NOMO-1 treated with DMSO at 0.1 percent for 48 hours (cell line): Measurements from ENCODE around the gene ALDOA.
"Not testable (repeated sequence)": the region's sequence is repeated elsewhere in the genome, so short reads cannot be mapped to it uniquely, and the experiment has no call there.

ENCODE experiments used
- DNase-seq: peaks from one replicate; lab custom pipeline; 2025; ENCODE audit not compliant: unreplicated experiment; lab: John Stamatoyannopoulos, UW

ALDOA gene

GRCh38 chr16:30040690-30041089 is 24.9 kb upstream of the ALDOA start:
- DNase-seq: not testable (repeated sequence)

DNA sequence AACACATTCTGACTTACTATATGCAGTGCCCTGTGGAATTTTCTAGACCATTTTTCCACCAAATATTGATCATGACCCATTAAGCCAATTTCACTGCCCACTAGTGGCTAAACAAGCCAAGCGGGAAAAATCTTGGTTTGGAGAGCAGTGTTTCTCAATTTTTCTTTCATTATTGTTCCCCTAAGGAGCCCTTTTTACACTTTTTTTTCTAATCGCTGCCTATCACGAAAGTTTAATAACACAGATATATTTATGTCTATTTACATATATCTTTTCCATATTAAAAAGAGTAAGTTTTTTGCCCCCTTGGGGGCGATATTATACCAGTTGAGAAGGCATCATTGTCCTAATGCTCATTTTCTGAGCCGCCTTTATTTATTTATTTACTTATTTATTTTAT is 23.7 kb upstream of the ALDOA start:
- DNase-seq: no peak

- no peak for DNase-seq
These were observed 19.4 kb upstream of the ALDOA start for GRCh38 chr16:30046178-30046577.

- no peak for DNase-seq
These were observed 19.0 kb upstream of the ALDOA start for GRCh38 chr16:30046588-30046987.

DNA sequence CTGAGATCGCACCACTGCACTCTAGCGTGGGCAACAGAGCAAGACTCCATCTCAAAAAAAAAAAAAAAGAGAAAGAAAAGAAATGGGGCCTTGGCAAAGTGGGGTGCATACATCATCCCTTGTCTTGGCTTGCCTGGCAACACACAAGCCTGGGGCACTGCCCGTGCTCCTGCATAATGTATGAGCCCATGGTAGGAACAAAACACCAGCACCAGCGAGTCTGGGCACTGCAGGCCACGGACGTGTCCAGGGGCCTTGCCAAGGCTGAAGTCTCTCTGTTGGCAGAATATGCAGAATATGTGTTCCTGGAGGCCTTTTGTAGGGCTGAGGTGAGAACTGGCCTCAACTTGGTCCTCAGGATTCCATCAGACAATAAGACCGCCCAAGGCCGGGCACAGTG is 15.7 kb upstream of the ALDOA start:
- no peak for DNase-seq

GRCh38 chr16:30051518-30051917 is 14.0 kb upstream of the ALDOA start:
- no peak for DNase-seq

DNA sequence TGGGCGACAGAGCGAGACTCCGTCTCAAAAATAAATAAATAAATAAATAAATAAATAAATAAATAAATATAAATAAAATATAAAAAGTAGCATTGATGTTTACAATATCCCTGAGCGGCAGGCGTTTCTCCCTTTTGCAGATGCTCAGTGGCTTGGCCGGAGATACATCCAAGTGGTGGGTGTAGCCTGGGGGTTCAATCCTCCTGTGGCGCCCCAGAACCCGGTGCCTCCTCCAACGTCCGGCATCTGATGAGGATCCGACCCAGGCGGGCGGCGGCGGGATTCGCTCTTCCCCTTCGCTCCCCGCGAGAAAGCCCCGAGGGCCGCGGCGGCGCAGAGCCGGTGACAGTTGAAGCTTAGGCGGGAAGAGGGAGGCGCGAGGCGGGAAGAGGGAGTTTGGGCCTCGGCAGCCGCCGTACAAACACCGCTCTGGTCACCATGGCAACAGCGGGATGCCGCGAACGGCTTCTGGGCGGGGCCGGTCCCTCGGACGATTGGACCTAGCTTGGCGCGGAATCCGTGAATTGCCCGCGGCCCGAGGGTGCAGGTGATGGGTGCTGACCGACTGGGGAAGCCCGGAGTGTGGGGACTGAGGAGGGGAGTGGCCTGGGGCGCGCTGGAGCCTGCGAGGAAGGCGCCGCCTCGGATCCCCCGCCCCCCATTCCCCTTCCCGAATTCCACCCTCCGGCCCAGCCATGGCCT is 12.7 kb upstream of the ALDOA start:
- DNase-seq: peak; percentile 88

GRCh38 chr16:30053376-30054015 is 12.1 kb upstream of the ALDOA start:
- no peak for DNase-seq

DNA sequence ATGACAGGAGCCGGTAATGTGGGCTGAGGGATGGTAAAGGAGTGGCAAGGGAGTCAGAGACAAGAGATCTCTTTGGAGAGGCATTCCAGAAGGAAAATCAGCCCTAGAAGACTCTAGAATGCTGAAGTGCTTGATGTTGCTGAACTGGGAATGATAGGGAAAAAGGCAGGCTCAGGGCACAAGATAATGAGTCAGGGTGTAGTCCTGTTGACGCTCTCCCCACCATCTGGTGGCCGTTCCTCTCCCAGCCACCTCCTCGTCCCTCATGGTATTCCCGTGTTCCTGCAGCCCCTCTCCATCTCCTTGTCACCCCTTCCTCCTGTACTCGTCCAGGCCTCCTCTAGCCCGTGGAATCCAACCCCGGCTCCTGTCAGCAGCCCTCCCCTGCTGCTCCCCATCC is 11.1 kb upstream of the ALDOA start:
- DNase-seq: no peak

DNA sequence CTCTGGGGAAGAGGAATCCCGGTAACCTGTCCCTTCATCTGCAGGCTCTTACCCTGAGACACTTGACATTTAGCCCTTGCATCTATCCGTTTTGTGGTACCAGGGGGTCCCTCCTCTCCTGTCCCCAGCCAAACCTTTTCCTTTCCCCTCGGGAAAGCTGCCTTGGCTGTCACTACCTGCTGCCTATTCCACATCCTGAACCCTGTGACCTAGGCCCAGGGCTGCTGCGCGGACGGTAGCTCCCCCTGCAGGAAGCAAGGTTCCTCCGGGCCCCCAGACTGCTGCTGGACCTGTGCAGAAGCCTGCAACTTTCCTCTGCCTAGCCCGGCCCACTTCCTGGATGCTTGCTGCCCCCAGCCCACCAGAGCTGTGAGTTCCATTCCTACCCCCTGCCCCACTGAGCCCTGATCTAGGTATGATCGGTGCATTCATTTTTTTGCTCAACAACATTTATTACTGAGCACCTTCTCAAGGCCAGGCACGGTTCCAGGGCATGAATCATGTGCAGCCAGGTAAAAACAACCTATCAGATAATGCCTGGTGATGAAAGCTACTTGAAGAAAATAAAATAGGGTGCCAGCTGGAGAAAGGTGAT is 10.5 kb upstream of the ALDOA start:
- DNase-seq: no peak

DNA sequence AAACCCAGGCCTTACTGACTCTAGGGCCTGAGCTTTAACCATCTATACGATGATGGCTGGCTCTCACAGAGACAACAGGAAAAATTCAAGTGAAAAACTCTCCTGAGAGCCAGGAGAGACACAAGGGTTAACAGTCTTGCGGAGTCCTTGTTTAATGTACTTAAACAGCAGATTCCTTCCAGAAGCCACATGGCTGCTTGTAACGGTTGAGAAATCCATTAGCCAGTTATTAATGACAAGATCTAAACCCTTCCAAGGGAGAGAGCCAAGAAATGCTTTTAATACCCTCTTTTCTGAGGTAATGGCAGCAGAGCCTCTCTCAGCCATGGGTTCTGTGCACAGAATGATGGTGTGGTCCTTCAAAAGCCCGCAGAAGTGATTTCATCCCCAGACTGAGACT is 5.2 kb upstream of the ALDOA start:
- DNase-seq: no peak

DNA sequence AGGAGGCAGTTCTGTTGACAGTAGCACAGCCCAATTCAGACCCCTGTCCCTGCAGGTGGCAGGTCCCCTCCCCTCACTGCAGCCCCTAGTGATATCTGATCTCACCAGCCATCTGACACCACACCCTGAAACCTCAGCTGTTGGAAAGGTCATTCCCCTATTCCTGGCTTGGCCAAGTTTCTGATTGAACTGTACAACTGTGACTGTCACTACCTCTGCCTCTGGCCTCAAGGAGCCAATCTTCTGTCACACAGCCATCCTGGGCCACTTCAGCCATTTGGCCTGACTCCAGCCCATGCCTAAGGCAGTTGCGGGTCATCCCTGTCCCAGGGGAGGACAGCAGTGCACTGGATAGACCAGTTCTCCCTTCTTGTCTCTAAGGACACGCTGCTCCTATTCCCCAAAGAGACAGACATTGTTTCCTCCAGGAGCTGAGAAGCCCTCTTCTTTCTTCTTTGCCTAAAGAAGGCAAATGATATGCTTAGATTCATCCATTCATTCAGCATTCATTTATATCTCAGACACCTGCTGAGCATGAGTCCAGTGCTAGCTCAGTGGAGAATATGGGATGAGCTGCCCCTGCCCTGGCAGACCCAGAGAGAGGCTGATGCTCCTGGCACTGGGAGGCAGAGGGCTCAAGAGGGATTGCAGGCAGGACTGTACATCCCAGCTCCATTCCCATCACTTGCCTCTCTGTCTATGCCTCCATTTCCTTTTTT is 4.6 kb upstream of the ALDOA start:
- DNase-seq: no peak

GRCh38 chr16:30063278-30063892 is 2.2 kb upstream of the ALDOA start:
- no peak for DNase-seq

DNA sequence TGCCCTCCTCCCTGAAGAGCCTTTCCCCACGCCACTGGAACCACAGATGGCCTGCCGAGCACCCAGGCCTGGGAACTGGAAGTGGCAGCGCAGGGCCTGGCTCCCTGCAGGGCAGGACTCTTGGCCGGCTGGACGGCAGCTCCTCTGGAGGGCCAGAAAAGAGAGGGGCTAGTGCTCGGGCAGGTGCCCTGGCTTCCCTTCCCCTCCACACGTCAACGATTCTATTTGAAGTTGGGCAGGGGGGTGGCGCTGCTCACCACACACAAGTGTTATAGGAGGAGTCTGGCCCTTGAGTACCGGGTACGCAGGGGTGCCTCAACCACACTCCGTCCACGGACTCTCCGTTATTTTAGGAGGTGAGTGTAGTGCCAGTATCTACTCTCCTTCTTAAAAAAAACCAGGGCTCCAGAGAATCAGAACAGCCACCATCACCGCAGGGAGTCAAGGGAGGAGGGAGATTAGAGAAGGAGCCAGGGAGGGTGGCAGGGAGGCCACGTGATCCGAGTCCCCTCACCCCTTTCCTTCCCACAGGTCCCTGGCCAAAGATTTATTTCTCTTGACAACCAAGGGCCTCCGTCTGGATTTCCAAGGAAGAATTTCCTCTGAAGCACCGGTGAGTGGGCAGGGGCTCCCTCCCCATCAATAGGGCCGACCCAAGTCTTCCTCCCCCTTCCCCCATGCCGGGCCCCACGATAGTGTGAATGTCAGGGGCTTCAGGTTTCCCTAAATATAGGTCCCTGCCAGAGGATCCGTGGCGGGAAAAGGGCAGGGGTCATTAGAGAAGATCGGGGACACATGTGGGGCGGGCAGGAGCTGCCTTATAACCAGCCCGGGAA is 1.4 kb upstream of the ALDOA start:
- peak; percentile 76 for DNase-seq

DNA sequence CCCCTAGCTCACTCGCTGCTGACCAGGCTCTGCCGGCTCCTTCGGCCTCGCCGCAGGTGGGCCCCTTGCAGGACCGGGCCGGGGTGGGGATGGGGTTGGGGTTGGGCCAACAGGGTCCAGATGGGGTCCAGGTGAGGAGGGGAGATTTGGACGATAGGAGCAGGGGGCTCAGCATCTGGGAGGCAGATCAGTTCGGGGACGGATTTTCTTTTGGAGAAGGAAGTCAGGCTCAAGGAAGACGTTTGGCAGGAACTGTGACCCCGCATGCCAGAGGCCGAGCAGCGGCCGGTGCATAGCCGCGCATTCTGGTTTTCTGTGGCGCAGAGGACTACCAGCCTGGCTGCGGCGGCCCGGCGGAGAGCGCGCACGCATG is 845 bp upstream of the ALDOA start:
- DNase-seq: no peak

- DNase-seq: peak; percentile 33
These were observed 592 bp downstream of the ALDOA start for GRCh38 chr16:30065943-30066760.

- peak; percentile 31 for DNase-seq
These were observed 1.4 kb downstream of the ALDOA start for GRCh38 chr16:30066761-30067583.

GRCh38 chr16:30067584-30067916 is 2.0 kb downstream of the ALDOA start:
- DNase-seq: no peak

DNA sequence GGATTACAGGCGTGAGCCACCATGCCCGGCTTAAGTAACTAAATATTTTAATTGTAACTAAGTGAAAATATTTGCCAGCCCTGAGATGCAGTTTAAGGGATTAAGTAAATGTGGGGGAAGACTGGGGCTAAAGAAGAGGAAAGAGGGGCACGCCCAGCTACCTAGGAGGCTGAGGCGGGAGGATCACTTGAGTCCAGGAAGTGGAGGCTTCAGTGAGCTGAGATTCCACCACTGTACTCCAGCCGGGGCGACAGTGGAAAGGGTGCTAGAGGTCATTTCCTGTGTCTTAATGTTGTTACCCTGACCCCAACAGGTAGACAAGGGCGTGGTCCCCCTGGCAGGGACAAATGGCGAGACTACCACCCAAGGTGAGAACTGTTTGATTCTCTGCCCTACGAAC is 2.8 kb downstream of the ALDOA start:
- DNase-seq: no peak
